Mesenchymal stem cell (in vitro differentiated cells and primary cell): ENCODE results near the gene COL18A1.

Experiments
- DNase-seq: peaks from one replicate; pipeline ENCODE4 v3.0.0-alpha.2; 2013
- H2AFZ ChIP-seq: one replicate; pipeline ENCODE4 v1.6.1; 2013; ENCODE audit warnings: low read depth, mild to moderate bottlenecking, control low read depth, inconsistent platforms, low read length, moderate library complexity
- H2AK5ac ChIP-seq: 2 replicates; pipeline ENCODE4 v1.6.1; 2013; ENCODE audit warnings: low read length, moderate library complexity, mild to moderate bottlenecking, inconsistent platforms; ENCODE audit not compliant: severe bottlenecking
- H2BK120ac ChIP-seq: one replicate; pipeline ENCODE4 v1.6.1; 2013; ENCODE audit warnings: low read depth, mild to moderate bottlenecking, inconsistent platforms, low read length, moderate library complexity
- H2BK12ac ChIP-seq, 2 experiments: one replicate each; pipeline ENCODE4 v1.6.1; 2013; ENCODE audit warnings: inconsistent platforms in 2 of 2, low read length in 2 of 2, mild to moderate bottlenecking in 2 of 2, moderate library complexity in 2 of 2, control low read depth in 1 of 2
- H2BK15ac ChIP-seq: one replicate; pipeline ENCODE4 v1.6.1; 2013; ENCODE audit warnings: mild to moderate bottlenecking, low read depth, inconsistent platforms; ENCODE audit not compliant: poor library complexity, severe bottlenecking
- H2BK5ac ChIP-seq: 2 replicates; pipeline ENCODE4 v1.6.1; 2013; ENCODE audit warnings: low read depth, mild to moderate bottlenecking, low read length, control low read depth, inconsistent platforms; ENCODE audit not compliant: poor library complexity, severe bottlenecking
- H3K14ac ChIP-seq, 2 experiments: one replicate each; pipeline ENCODE4 v1.6.1; 2013; ENCODE audit warnings: inconsistent platforms in 2 of 2, low read length in 2 of 2, control low read depth in 1 of 2, mild to moderate bottlenecking in 1 of 2, moderate library complexity in 1 of 2
- H3K18ac ChIP-seq, 2 experiments: one replicate each; pipeline ENCODE4 v1.6.1; 2013; ENCODE audit warnings: inconsistent platforms in 2 of 2, low read length in 2 of 2, control low read depth in 1 of 2, low read depth in 1 of 2, mild to moderate bottlenecking in 1 of 2
- H3K23ac ChIP-seq, 2 experiments: one replicate each; pipeline ENCODE4 v1.6.1; 2013; ENCODE audit warnings: inconsistent platforms in 2 of 2, low read length in 2 of 2, mild to moderate bottlenecking in 2 of 2, moderate library complexity in 2 of 2, control low read depth in 1 of 2
- H3K27ac ChIP-seq: 2 replicates; pipeline ENCODE4 v1.5.1; 2013; ENCODE audit warnings: mild to moderate bottlenecking, moderate library complexity, low read length, control low read depth, inconsistent platforms; ENCODE audit not compliant: poor library complexity, severe bottlenecking
- H3K27me3 ChIP-seq, 2 experiments: 2 replicates each; pipeline versions ENCODE4 v1.6.1 to v1.7.0; 2013; ENCODE audit warnings: low read length in 2 of 2, mild to moderate bottlenecking in 2 of 2, moderate library complexity in 2 of 2, control low read depth in 1 of 2, inconsistent platforms in 1 of 2; ENCODE audit not compliant: control insufficient read depth in 1 of 2, insufficient read depth in 1 of 2
- H3K36me3 ChIP-seq, 2 experiments: 2 replicates each; pipeline versions ENCODE4 v1.6.1 to v1.7.0; 2013; ENCODE audit warnings: low read length in 2 of 2, control low read depth in 1 of 2, inconsistent platforms in 1 of 2, low read depth in 1 of 2, mild to moderate bottlenecking in 1 of 2; ENCODE audit not compliant: insufficient read depth in 2 of 2, control insufficient read depth in 1 of 2
- H3K4ac ChIP-seq, 2 experiments: one replicate each; pipeline ENCODE4 v1.6.1; 2013; ENCODE audit warnings: inconsistent platforms in 2 of 2, low read length in 2 of 2, mild to moderate bottlenecking in 2 of 2, moderate library complexity in 2 of 2, control low read depth in 1 of 2, low read depth in 1 of 2
- H3K4me1 ChIP-seq: 2 replicates; pipeline ENCODE4 v1.6.1; 2013; ENCODE audit warnings: low read depth, low read length, control low read depth; ENCODE audit not compliant: control insufficient read depth, insufficient read depth
- H3K4me2 ChIP-seq: 2 replicates; pipeline ENCODE4 v1.6.1; 2013; ENCODE audit warnings: low read length, mild to moderate bottlenecking, inconsistent platforms; ENCODE audit not compliant: poor library complexity, severe bottlenecking
- H3K4me3 ChIP-seq, 2 experiments: 2 replicates each; pipeline versions ENCODE4 v1.5.1 to v1.7.0; 2013; ENCODE audit warnings: low read length in 2 of 2, mild to moderate bottlenecking in 2 of 2, control low read depth in 1 of 2, low read depth in 1 of 2; ENCODE audit not compliant: insufficient read depth in 1 of 2
- H3K79me1 ChIP-seq: replicated peaks from 2 replicates; pipeline ENCODE4 v1.6.1; 2013; ENCODE audit warnings: mild to moderate bottlenecking, control low read depth, low read length, inconsistent platforms; ENCODE audit not compliant: poor library complexity, severe bottlenecking
- H3K9ac ChIP-seq: 2 replicates; pipeline ENCODE4 v1.7.0; 2013; ENCODE audit warnings: mild to moderate bottlenecking, low read length, moderate library complexity
- H3K9me3 ChIP-seq: 2 replicates; pipeline ENCODE4 v1.7.0; 2013; ENCODE audit warnings: mild to moderate bottlenecking, low read length; ENCODE audit not compliant: control insufficient read depth
- H4K8ac ChIP-seq: one replicate; pipeline ENCODE4 v1.6.1; 2013; ENCODE audit warnings: inconsistent platforms, mild to moderate bottlenecking, low read length, moderate library complexity
- H4K91ac ChIP-seq: one replicate; pipeline ENCODE4 v1.6.1; 2013; ENCODE audit warnings: mild to moderate bottlenecking, low read length, inconsistent platforms
- whole genome bisulfite sequencing: methylation state at CpG from one replicate; pipeline ENCODE4 v1.1.7; 2013; ENCODE audit warnings: mixed read lengths; 5-methylcytosine and 5-hydroxymethylcytosine counted together

COL18A1 gene

GRCh38 chr21:45511007-45511406 lies 106.0 kb downstream of the COL18A1 start:
- Histone ChIP-seq H2BK15ac (no peak overlapping the region), H3K4me1 (peaks cover 7% of the 10 kb centered on the region), H4K91ac (no peak overlapping the region), H3K79me1 (peaks cover 3% of the 10 kb centered on the region), H3K14ac (no peak overlapping the region), H3K4ac (no peak overlapping the region), H3K4me3 (no peak overlapping the region), H2AFZ (no peak overlapping the region), H3K9me3 (no peaks in the 10 kb centered on the region), H4K8ac (no peak overlapping the region), H2AK5ac (no peak overlapping the region), H2BK120ac (no peak overlapping the region), H3K27ac (no peak overlapping the region), H2BK5ac (no peak overlapping the region), H2BK12ac (no peak overlapping the region), H3K9ac (no peak overlapping the region), H3K23ac (no peak overlapping the region), H3K36me3 (peaks cover 8 to 99% of the 10 kb centered on the region in 2 experiments), H3K4me2 (no peak overlapping the region), H3K27me3 (no peaks in the 10 kb centered on the region), H3K18ac (no peak overlapping the region)
- no peak for DNase-seq
- 93% methylated on average over 8 of the region's 12 CpGs for WGBS

- H4K91ac ChIP-seq: no peak overlapping the region
- no peak overlapping the region for H3K14ac ChIP-seq
- no peak overlapping the region for H3K4me3 ChIP-seq
- no peak overlapping the region for H3K9ac ChIP-seq
- no peak overlapping the region for H4K8ac ChIP-seq
- peaks cover 8 to 99% of the 10 kb centered on the region in 2 experiments for H3K36me3 ChIP-seq
- 95% methylated on average over 35 of the region's 35 CpGs for WGBS
- H3K4me1 ChIP-seq: peaks cover 7% of the 10 kb centered on the region
- no peak overlapping the region for H3K18ac ChIP-seq
- no peak for DNase-seq
- no peak overlapping the region for H2BK5ac ChIP-seq
- no peak overlapping the region for H2BK120ac ChIP-seq
- no peak overlapping the region for H2AFZ ChIP-seq
- H2BK12ac ChIP-seq: no peak overlapping the region
- no peak overlapping the region for H2AK5ac ChIP-seq
- no peak overlapping the region for H2BK15ac ChIP-seq
- H3K27me3 ChIP-seq: no peaks in the 10 kb centered on the region
- H3K4ac ChIP-seq: no peak overlapping the region
- peaks cover 5% of the 10 kb centered on the region for H3K79me1 ChIP-seq
- no peak overlapping the region for H3K4me2 ChIP-seq
- H3K9me3 ChIP-seq: no peaks in the 10 kb centered on the region
- H3K27ac ChIP-seq: no peak overlapping the region
- no peak overlapping the region for H3K23ac ChIP-seq
These were observed 106.9 kb downstream of the COL18A1 start for GRCh38 chr21:45511661-45512431.

GRCh38 chr21:45512626-45513002 lies 107.6 kb downstream of the COL18A1 start:
- Histone ChIP-seq H3K9ac (no peak overlapping the region), H3K36me3 (peaks cover 8 to 98% of the 10 kb centered on the region in 2 experiments), H2BK5ac (no peak overlapping the region), H2AK5ac (no peak overlapping the region), H3K4me1 (peaks cover 7% of the 10 kb centered on the region), H3K18ac (no peak overlapping the region), H3K4me3 (no peak overlapping the region), H3K27ac (no peak overlapping the region), H3K4ac (no peak overlapping the region), H4K8ac (no peak overlapping the region), H3K79me1 (peaks cover 10% of the 10 kb centered on the region), H2BK120ac (no peak overlapping the region), H3K27me3 (no peaks in the 10 kb centered on the region), H4K91ac (no peak overlapping the region), H3K9me3 (no peaks in the 10 kb centered on the region), H2AFZ (no peak overlapping the region), H3K23ac (no peak overlapping the region), H3K4me2 (no peak overlapping the region), H2BK15ac (no peak overlapping the region), H2BK12ac (no peak overlapping the region), H3K14ac (no peak overlapping the region)
- WGBS: 89% methylated on average over 8 of the region's 8 CpGs
- DNase-seq: no peak

- no peak overlapping the region for H2BK120ac ChIP-seq
- 94% methylated on average over 19 of the region's 19 CpGs for WGBS
- no peak overlapping the region for H4K8ac ChIP-seq
- no peak overlapping the region for H3K27ac ChIP-seq
- peaks cover 8 to 94% of the 10 kb centered on the region in 2 experiments for H3K36me3 ChIP-seq
- no peak overlapping the region for H2BK5ac ChIP-seq
- no peaks in the 10 kb centered on the region for H3K9me3 ChIP-seq
- no peaks in the 10 kb centered on the region for H3K27me3 ChIP-seq
- H3K14ac ChIP-seq: no peak overlapping the region
- no peak overlapping the region for H3K23ac ChIP-seq
- no peak overlapping the region for H3K9ac ChIP-seq
- no peak overlapping the region for H3K4ac ChIP-seq
- no peak overlapping the region for H3K18ac ChIP-seq
- H3K4me1 ChIP-seq: peaks cover 6% of the 10 kb centered on the region
- no peak overlapping the region for H3K4me3 ChIP-seq
- no peak overlapping the region for H3K4me2 ChIP-seq
- H2BK12ac ChIP-seq: no peak overlapping the region
- no peak for DNase-seq
- H2AFZ ChIP-seq: no peak overlapping the region
- peaks cover 8% of the 10 kb centered on the region for H3K79me1 ChIP-seq
- no peak overlapping the region for H4K91ac ChIP-seq
- no peak overlapping the region for H2BK15ac ChIP-seq
- no peak overlapping the region for H2AK5ac ChIP-seq
These were observed 108.2 kb downstream of the COL18A1 start for GRCh38 chr21:45513003-45513717.
